NCI-H82 (cell line): Measurements from ENCODE around the gene MYBPH.

Source experiments
- DNase-seq: peaks from one replicate; lab custom pipeline; 2025; lab: John Stamatoyannopoulos, UW

MYBPH gene

GRCh38 chr1:203129501-203130231 is 46.0 kb downstream of the MYBPH start:
- DNase-seq, result no peak

- no peak for DNase-seq
Measured at GRCh38 chr1:203128716-203129500, 46.7 kb downstream of the MYBPH start.

GRCh38 chr1:203128431-203128715 is 47.3 kb downstream of the MYBPH start:
- no peak for DNase-seq

DNA sequence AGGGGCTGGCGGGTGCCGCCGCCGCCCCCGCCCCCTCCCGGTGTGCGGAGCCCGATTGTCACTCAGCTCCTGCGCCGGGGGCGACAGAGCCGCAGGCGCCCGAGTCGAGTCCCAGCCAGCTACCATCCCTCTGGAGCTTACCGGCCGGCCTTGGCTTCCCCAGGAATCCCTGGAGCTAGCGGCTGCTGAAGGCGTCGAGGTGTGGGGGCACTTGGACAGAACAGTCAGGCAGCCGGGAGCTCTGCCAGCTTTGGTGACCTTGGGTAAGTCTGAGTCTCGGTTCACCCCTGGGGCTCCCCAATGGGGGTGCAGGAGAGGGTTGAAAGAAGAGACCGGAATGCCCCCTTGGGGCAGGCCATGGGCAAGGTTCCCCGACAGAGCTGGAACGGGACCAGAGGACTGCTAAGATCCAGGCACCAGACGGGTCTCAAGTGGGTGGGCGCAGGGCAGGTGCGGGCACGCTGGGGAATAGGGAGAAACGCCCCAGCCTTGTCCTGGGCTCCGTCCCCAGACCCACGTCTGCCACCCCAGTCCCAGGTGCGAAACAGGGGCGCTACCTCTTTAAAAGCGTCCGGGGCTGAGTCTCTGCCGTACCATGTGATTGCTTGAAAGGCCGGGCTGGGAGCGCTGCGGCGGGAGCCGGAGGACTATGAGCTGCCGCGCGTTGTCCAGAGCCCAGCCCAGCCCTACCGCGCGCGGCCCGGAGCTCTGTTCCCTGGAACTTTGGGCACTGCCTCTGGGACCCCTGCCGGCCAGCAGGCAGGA is 47.8 kb downstream of the MYBPH start, which contains the start of gene ADORA1:
TSS of gene ADORA1 (plus strand) at position 61 of the 765 bp plus-strand sequence. CDS start 1,116 bp downstream, outside the sequence.
- DNase-seq, result peak; percentile 80

DNA sequence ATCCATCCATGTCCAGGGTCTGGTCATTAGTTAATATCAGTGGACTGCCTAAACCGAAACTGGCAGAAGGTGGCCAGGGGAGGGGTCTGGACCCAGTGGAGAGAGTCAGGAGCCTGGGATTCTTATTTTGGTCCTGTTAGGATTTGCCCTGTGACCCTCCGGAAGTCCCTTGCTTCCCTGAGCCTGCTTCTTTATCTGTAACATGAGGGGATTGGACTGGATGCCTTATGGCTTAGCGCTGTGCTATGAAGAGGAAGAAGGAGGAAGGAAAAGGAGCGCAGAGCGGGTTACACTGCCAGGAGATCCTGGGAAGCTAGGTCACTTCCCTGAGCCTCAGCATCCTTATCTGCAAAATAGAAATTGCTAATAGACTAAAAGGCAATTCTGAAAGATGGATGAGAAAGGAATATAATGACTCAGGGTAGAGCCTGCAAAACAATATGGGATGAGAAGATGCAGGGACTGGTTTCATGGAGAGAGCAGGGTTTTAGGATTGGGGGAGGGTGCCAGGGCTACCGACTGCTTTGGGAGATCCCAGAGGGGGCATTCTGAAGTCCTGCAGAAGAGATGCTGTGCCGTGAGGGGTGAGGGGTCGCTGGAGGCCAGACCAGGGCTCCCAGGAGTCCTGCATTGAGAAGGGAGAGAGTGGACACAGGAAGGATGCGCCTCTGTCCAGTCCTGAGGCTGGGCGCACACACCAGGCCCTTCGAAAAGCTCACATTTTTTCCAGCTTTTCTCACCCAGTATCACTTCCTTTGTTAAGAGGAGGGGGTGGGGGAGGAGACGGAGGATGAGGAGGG is 48.6 kb downstream of the MYBPH start:
- peak; percentile 40 for DNase-seq

- peak; percentile 63 for DNase-seq
Measured at GRCh38 chr1:203126151-203126865, 49.3 kb downstream of the MYBPH start.

- DNase-seq, result no peak
Measured at GRCh38 chr1:203124546-203125317, 50.9 kb downstream of the MYBPH start.

- no peak for DNase-seq
Measured at GRCh38 chr1:203124011-203124410, 51.6 kb downstream of the MYBPH start.

- DNase-seq, result no peak
Measured at GRCh38 chr1:203122159-203122558, 53.5 kb downstream of the MYBPH start.

DNA sequence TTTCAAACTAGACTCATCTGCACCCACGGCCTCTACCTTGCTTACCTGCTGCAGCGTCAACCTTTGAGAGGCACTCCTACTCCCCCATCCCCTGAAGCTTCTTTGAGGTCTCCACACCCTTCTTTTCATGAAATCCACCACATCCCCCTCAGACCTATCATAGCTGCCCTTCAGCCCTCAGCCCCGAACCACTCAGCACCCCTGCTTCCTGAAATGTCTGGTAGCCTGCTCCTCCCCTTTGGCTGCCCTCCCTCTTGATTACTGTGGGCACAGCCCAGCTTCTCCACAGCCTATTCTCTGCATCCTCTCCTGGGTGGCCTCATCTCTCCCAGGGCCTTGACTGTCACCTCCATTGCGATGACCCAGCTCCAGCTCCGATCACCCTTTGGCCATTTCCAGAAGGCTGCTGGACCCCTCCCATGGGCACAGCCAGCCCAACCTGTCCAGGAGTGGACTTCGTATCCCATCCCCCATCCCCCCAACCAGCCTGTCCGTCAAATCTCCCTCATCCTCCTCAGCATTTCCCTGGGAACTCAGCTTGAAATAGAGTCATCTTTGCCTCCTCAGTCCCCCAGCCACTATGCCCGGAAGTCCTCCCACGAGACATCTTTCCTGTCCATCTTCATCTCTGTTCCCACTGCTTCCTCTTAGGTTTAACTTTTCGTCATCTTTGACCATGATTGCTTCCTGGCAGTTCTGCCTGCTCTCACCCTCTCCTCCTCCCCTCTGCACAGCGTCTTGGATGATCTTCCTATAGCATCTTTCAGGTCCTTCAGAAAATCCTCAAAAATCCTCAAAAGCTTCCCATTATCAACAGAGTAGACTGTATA is 54.2 kb downstream of the MYBPH start:
- no peak for DNase-seq

- peak; percentile 49 for DNase-seq
Measured at GRCh38 chr1:203120325-203121153, 55.1 kb downstream of the MYBPH start.
